Stimulated activated CD4-positive, alpha-beta T cell treated with anti-CD3 and anti-CD28 coated beads, Interleukin-12 subunit alpha, Interleukin-12 subunit beta, amount 100 ng/mL, for 24 hours (primary cell): ENCODE measurements around the gene STOM.

Experiments
- DNase-seq, 2 experiments: peaks; one replicate each; pipeline ENCODE4 v3.0.0-alpha.2; 2020; ENCODE audit warnings: low read depth in 2 of 2

STOM gene

DNA sequence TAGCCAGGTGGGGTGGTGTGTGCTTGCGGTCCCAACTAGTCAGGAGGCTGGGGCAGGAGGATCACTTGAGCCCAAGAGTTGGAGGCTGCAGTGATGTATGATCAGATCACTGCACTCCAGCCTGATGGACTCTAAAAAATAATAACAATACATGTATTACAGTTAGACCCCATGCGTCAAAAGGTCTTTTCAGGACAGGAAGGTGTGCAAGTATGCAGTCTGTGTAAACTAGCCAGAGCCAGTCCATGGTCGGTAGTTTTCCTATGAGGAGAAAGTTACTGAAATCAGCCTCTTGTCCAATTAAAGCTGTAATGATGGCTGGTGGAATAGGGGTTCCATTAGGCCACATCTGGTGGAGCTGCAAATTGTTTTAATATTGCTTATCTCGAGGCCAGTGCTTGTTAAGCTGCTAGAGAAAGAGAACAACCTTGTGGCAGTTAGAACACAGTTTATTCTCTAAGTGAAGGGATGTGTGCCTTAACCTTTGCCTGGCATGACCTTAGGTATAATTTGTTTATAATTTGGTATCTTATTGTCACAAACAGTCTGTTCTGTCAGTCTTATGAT, 1.5 kb upstream of the STOM start:
- no peak for DNase-seq

DNA sequence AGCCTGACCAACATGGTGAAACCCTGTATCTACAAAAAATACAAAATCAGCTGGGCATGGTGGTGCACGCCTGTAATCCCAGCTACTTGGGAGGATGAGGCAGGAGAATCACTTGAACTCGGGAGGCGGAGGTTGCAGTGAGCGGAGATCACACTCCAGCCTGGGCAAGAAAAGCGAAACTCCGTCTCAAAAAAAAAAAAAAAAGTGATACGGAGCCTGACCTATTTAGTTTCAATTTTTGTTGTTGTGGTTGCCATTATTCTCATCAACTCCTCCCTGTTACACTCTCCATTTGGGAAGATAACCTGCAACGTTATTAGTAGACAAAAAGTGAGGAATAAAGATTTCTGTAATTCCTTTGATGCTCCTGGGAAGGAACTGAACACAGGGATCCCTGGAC, 1.3 kb downstream of the STOM start:
- DNase-seq, result no peak

GRCh38 chr9:121368138-121368522, 1.9 kb downstream of the STOM start:
- no peak for DNase-seq

DNA sequence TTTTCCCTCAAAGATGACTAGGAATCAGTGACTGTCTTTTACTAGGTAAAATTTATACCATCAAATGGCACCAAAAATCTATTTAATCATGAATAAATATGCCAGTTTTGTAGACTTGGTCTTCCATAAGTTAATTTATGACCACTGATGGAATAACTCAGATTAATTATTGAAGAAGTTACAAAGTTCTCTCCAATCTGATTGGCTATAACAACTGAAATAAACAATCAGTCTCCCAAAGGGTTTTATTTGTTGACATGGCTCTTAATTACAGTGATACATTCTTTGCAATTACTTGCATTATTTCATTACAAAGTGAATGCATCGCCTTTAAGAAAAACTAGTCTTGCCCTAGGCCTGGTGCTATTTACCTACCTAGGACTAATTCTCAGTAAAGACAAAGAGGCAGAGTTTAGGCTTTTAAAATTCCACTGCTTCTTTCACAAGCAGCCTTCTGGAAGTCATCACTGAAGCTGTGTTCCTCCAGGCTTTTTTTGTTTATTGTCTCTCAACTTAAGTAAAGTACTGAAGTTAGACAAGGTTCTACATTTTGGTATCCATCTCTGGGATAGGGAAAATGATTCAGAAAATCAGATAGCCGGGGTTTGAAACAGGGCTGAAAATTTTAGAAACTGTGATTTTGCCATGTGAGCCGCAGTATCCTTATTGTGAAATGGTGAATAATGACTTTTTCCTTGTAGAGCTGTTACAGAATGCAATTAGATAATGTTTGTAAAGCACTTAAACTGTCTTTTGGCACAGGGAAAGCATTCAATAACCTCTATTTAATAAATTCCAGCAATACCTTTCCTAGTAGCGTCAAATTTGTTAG, 2.5 kb downstream of the STOM start:
- no peak for DNase-seq

DNA sequence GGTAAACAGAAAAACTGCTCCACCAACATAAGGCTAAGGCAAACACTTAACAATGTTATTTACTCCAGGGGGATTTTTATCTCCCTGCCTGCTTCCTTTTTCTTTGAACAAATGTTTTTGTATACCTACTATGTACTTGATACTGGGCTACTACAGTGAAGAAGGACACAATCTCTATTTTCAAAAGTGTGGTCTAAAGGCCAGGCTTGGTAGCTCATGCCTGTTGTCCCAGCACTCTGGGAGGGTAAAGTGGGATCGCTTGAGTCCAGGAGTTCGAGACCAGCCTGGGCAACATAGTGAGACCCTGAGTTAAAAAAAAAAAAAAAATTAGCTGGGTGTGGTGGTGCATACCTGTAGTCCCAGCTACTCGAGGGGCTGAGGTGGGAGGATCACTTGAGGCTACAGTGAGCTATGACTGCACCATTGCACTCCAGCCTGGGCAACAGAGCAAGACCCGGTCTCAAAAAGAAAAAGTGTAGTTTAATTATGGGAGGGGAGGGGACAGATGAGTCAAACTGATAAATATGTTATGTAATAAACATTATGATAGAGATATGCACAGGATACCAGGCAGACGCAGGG, 3.3 kb downstream of the STOM start:
- DNase-seq, result no peak

- DNase-seq, result no peak
Observed at GRCh38 chr9:121365564-121365963, 4.5 kb downstream of the STOM start.

DNA sequence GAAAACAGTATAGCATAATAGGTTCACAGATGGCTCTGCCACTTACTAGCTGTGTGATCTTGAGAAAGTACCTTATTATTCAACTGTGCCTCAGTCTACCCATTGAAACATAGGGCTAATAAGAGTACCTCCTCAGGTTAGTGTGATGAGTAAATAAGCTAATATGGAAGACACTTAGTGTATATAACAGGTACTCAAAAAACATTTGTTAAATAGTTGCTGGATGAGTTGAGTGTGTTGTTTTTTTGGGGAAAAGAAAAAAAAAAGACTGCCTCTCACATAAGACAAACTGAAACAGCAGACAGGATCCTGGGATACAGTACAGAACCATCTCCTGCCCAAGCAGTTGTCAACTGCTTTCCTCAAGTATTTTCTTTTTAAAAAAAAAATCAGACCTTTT, 5.2 kb downstream of the STOM start:
- DNase-seq, result no peak

GRCh38 chr9:121364077-121364476, 6.0 kb downstream of the STOM start:
- no peak for DNase-seq

GRCh38 chr9:121363622-121363961, 6.5 kb downstream of the STOM start:
- DNase-seq, result no peak

GRCh38 chr9:121362813-121363621, 7.0 kb downstream of the STOM start:
- DNase-seq, result no peak

DNA sequence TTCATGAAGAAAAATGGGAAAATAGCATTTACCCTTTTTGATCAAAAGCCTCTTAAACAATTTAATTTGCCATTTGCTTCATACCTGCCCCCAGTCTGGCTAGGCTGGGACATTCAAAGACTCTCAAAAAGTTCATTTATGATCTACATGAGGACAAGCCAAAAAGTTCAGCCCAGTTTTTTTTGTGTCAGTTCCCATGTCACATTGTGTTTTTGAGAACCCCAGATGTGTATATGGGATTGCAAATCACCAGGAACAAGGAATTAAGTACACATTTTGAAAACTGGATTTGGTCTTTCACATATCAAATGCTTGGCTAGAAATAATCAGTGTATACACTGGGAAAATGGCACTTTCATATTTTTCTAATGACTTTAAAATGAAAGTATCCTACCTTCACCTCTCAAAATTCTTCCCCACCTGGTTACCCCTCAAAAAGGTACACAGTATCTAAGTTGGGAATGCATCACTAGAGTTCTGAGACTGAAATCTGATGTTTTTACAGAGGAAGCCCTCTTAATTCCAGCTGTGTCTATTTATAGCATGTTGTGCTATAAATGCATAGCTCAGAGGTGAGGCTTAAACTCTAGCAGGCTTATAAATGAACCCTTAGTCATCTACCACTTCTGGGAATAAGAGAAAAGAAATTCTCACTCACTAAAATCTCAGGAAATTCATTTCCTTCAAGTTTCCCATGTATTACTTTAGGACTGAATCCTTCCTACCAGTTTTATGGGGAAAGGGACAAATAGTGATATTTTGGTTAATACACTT, 9.3 kb downstream of the STOM start:
- no peak for DNase-seq

- DNase-seq, result no peak
Observed at GRCh38 chr9:121359351-121360294, 10.4 kb downstream of the STOM start.

- DNase-seq, result no peak
Observed at GRCh38 chr9:121358751-121359150, 11.3 kb downstream of the STOM start.

DNA sequence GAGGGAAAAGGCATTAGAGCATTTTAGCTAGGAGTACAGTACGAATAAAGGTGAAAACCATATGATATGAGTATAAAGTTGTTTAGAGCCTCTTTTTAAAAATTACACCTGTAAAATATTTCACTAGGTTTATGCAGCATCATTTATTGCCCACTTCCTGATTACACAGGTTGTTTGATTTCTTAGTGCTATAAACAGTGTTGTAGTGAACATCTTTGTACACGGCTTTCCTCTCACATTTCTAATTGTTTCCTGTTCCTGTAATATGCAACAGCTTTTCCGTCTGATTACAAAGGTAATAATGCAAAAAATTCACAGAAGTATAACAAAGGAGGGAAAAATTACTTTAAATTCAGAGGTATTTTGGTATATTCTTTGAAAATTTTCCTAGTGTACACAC, 13.0 kb downstream of the STOM start:
- DNase-seq, result no peak

DNA sequence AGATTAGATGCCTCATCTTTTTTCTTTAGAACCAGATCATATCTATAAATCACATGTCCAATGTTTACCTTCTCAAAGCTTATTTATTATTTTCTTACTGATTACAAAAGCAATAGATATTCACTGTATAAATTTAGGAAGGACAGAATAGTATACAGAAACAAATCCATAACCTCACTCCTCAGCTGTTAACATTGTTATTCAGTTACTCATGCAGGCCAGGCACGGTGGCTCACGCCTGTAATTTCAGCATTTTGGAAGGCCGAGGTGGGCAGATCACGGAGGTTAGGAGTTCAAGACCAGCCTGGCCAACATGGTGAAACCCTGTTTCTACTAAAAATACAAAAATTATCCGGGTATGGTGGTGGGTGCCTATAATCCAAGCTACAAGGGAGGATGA, 15.3 kb downstream of the STOM start:
- DNase-seq, result no peak

DNA sequence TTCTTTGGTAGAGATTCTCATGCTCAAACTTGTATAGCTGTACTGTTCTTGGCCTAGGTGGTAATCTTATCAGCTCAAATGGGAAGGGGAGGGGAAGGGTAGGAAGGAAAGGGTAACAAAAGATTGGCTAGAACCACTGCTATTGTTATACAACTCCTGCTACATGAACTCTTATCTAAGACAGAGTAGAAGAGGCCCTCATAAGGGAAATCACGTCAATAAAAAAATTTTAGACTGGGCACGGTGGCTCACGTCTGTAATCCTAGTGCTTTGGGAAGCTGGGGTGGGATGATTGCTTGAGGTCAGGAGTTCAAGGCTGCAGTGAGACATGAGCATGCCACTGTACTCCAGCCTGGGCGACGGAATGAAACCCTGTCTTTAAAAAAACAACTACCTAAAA, 15.9 kb downstream of the STOM start:
- no peak for DNase-seq

DNA sequence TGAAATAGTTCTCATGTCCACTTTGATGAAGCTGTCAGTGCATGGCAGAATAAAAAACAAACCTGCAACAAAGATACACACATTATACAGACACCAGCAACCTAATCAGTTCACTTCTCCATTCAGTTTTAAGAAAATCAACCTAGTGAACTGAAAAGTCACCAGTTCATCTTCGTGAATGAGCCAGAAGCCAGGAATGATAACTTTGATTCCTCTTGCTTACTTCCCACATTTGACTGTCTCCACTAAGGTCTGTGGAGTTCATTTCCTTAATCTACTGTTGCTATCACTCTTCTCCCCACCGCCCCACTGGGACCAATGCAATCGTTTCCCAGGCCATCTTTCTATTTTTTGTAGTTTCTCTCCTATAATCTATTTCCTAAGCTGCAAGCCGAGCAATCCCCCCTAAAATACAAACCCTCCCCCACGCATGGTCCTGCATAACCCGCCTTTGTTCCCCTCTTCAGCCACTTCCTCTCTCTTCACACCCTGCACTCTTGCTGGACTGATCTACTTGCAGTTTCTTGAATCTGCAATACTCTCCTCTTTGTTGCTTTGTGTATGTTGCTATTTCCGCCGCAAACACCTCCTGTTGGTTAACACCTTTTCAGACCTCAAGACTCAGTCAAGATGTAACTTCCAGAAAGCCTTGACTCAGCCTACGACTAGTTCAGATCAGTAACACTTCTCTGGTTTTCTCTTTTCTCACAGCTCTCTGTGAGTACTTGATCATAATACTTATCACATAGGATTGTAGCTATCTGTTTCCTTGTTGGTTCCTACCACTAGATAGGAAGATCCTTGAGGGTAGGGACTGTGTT, 16.6 kb downstream of the STOM start:
- DNase-seq, result no peak

- no peak for DNase-seq
Observed at GRCh38 chr9:121350993-121351561, 19.0 kb downstream of the STOM start.

GRCh38 chr9:121350036-121350435, 20.0 kb downstream of the STOM start:
- no peak for DNase-seq
